Measurements from ENCODE around the gene TASP1.
"Not testable (repeated sequence)": the region's sequence is repeated elsewhere in the genome, so short reads cannot be mapped to it uniquely, and the experiment has no call there.

TASP1 gene

DNA sequence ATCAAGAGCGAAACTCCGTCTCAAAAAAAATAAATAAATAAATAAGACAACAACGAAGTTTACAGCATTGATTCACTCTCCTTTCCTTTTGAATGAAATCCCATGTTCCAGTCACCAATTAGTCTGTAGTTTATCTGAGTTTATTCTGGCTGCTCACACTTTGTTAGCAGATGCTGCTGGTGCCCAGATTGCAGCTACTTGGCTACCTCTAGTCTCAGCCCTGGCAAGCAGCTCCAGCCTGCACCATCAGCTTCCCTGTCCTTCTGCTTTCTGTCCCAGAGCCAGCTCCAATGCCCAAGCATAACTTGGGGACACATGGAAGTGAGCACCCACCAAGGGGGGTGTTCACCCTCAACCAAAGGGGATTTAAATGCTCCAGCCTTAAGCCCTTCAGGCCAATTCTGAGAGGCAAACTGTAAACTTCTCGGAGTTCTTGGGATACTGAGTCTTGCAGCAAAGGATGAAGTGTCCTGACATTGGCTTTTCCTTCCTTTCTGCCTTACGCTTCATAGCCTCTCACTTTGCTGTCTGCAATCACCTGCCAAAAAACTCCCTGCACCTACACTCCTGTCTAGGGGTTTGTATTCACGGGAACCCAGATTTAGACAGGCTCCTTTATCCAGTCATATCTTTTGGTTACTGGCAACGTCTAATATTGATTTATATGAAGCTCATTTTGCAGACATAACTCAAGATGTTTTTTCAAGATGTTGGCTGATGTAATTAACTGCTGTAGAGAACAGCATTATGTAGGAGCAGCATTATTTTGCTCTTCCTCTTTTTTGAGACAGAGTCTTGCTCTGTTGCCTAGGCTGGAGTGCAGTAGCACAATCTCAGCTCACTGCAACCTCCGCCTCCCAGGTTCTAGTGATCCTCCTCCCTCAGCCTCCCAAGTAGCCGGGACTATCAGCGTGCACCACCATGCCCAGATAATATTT lies 9.8 kb upstream of the TASP1 start:
- FAIRE-seq, result no peak

DNA sequence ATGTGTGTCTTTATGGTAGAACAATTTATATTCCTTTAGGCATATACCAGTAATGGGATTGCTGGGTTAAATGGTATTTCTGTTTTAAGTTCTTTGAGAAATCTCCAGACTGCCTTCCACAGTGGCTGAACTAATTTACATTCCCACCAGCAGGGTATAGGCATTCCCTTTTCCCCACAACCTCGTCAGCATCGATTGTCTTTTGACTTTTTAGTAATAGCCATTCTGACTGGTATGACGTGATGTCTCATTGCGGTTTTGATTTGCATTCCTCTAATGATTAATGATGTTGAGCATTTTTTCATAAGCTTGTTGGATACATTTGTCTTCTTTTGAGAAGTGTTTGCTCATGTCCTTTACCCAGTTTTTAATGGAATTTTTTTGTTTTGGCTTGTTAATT lies 5.3 kb upstream of the TASP1 start:
- no peak for FAIRE-seq

DNA sequence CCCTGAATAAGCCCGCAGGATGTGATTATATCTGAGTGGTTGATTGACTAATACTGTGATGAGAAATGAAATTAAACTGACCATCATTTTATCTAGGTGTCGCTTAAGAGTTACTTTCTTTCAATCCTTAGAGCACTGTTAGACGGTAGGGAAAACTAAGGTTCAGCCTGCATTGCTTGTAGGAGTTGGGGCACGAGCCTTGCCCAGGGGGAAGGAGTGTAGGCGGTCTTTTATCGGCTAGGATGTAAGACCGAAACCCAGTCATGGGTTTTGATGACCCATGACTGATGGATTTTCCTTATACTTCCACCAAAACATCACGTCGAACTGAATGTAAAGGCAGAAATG lies 392 bp upstream of the TASP1 start:
- FAIRE-seq, result no peak

DNA sequence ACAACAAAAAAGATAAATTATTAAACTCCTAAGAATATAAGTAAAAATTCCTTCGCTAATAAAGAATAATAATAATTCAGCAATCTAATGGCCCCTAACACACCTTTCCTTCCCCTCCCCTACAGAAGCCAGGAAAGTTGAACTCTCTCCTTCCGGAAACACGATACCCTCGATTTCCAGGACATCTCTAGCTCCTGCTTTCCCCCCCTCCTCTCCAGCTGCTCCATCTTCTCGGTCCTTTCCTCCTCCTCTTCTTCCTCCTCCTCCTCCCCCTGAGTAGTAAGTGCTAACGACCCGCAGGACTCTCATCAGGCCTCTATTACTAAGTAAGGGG lies 603 bp downstream of the TASP1 start:
- FAIRE-seq, result no peak

DNA sequence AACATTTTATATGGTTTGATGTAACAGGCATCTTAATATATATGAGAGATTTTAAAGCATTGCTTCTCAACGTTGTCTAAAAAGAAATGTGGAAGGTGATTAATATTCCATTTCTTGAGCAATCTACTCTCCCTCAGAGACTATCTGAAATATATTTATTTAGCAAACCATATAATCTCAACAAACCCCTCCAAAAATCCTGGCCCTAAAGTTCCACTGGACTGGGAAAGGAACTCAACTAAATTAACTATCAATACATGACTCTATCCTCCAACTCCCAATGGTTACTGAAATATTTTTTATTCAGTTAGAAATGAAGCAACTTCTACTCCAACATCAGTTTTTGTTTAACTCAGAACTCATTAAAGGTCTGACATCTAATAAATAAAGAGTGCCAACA lies 6.3 kb downstream of the TASP1 start:
- no peak for FAIRE-seq

DNA sequence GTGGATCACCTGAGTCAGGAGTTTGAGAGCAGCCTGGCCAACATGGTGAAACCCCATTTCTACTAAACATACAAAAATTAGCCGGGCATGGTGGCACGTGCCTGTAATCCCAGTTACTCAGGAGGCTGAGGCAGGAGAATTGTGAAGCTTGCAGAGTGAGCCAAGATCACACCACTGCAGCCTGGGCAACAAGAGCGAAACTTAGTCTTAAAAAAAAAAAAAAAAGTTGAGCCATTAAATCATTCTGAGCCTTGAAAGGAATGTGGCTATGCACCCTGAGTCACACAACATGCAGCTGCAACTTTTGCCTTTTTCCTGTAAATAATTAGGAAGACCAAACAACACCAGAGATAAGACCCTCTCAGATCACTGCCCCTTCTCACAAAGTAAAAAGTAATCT lies 11.2 kb downstream of the TASP1 start:
- FAIRE-seq, result not testable (repeated sequence)

DNA sequence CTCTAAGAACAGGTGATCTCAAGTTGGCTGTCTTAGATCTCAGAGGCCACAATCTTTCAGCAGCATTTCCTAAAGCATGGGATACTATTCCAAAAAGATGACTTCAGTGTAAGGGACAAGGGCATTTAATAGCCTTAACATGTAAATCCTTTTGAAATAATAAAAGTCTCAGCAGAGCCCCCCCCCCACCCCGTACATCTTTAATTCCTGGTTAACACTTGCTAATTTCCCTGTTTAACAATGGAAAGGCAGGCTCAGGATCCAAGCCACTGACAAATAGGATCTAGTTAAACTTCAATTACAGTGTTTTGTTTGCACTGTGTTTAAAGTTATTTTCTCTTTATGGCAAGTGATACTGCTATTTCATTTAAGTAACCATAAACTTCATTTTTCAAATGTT lies 12.0 kb downstream of the TASP1 start:
- no peak for FAIRE-seq

DNA sequence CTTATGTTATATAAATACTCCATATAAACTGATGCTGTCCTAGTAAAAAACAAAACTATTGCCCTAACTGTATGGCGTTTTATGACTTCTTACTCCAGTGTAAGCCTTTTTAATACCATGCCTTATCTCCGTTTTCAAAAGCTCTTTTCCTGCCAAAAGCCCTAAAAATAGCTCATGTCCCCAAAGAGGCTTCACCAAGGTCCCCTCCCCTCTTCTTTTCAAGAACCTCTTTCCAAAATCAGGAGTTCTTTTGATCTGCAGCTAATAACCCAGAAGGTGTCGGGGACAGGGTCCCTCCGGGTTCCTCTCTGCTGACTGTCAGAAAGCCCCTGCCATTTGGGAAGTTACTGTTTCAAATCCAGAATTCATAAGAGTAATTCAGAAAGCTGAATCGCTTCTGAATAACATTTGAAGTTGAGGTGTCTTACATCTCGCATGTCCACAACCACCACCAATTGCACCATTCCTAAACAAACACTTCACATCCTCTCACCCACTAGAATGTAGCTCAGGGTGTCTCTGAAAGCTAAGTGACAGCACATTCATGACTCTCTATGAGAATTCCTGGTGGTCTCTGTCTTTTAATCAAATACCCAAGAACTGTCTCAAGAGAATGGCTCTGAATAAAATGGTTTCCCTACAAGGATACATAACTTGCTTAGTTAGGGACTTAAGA lies 13.3 kb downstream of the TASP1 start:
- no peak for FAIRE-seq

DNA sequence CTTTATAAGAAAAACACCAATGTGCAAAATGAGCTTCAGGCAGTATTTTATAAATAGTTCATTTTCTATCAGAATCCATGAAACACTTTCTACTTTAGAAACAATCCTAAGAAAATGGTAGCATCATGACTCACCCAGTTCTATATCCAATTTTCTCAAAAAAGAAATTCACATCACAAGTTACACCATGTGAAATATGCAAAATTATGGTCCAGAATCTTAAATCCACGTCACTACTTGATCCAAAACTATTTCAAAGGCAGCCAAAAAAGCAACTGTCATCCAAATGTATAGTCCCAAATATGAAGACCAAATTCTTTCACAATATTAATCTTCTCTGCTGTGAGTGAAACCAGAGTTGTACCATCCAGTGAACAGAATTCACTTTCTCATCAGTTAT lies 19.3 kb downstream of the TASP1 start:
- not testable (repeated sequence) for FAIRE-seq

DNA sequence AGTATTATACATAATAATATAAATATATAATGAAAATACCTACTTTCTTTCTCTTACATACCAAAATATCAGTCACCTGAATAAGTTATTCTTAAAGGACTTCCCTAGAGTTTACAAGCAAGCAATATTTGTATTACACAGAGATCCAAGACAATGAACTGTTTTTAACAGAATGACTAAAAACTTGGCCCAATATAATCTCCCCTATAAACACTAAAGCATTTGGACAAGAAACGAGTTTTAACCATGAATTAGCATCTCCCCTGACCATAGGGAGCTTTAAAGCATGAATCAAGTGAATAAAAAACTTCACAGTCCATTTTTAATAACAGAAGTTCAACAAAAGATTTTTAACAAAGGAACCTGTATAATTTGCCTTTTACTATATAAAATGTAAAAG lies 20.3 kb downstream of the TASP1 start:
- peak; percentile 15 for FAIRE-seq

DNA sequence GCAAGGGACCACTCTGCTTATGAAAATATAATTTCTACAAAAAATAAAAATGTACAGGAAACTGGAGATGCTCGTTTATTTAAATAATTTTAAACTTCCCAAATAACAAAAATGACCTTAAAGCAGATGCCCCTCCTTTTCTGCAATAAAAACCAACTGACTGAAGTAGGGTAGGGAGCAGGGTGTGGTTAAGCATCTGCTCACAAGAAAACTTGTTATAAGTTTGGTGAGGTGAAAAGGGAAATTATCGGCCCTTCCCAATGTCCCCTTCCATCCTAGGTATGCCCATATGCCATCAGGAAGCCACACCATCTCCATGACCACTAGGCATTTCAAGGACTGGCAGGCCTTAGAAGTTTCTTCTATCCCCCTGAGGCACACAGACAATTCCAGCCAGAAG lies 21.1 kb downstream of the TASP1 start:
- FAIRE-seq, result not testable (repeated sequence)

DNA sequence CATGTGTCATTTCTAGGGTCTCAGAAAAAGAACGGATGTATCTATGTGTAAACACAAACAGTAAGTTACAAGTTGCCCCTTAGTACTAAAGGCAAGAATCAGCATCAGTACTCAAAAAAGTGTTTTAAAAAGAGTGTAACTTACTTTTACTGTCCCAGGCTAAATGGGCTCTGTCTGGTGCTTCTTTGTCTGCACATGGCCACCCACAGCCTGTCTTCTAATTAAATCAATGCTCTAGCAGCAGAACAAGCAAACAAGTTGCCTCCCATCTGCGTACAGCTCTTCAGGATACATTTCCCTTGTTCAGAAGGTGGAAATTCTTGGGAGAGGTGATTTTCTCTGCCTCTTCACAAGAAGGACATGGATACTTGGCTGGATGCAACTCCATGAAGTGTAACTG lies 22.0 kb downstream of the TASP1 start:
- not testable (repeated sequence) for FAIRE-seq

DNA sequence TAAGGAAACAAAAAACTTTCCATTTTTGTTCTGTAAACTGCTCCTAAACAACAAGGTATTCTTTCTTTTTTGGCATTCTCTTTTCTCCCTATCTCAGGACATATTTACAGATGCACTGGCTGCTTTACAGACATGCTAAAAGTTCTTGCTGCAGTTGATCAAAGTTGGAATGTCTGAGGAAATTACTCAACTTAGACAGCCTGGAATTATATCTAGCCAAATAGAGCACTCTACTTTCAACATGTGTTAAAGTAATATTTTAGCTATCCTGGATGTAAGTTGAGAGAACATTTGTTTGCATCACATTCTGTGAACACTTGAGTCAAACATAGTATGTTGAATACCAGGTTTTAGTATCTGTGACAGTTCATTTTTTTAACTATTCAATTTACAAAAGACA lies 24.8 kb downstream of the TASP1 start:
- FAIRE-seq, result no peak

DNA sequence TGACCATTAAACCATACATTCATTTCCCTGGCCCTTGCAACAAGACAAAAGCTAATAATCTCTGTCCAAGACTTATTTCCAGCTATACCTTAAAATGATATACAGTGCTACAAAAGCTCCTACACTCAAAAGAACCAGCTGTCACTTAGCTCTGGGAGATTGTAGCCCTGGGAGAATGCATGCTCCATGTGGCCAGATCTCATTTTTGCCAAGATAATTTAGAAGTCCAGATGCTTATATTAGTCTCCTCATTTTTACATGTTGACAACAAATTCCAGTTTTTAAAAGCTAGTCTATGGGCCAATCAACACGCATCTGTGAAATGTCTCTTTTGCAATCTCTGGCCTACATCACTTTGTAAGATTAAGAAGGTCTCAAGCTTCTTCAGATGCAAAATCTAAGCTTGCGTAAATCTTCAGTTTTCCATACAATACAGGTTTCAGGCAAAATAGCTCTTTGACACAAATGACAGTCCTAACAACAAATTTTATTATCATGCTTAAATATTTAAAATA lies 27.1 kb downstream of the TASP1 start:
- no peak for FAIRE-seq

DNA sequence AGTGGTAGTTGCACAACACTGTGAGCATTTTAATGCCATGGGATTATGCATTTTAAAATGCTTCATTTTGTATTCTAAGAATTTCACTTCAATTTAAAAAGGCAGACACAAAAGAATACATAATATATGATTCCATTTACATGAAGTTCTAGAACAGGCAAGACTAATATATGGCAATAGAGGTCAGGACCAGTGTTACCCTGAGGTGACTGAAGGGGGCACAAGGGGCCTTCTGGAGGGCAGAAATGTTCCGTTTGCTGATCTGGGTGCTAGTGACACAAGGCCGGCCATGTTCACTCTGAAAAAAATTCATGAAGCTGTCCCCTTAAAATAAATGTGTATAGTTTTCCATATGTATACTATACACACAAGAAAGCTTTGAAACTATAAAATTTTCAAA lies 28.5 kb downstream of the TASP1 start:
- no peak for FAIRE-seq

DNA sequence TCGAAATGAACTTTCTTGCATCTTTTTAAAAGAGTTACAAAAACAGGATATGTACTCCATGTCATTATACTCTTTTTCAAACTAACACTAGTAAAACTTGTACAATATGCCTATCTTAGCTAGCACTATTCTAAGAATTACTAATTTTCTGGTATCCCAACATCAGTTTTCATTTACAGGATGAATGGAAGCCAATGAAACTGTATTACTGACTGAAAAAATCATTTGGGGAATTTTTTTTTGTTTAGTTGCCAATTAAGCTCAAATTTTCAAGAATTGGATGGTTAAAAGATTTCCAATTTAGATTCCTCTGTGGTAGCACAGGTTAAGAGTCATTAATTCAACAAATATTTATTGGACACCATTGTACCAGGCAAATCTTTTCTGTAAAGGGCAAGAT lies 30.7 kb downstream of the TASP1 start:
- FAIRE-seq, result no peak

DNA sequence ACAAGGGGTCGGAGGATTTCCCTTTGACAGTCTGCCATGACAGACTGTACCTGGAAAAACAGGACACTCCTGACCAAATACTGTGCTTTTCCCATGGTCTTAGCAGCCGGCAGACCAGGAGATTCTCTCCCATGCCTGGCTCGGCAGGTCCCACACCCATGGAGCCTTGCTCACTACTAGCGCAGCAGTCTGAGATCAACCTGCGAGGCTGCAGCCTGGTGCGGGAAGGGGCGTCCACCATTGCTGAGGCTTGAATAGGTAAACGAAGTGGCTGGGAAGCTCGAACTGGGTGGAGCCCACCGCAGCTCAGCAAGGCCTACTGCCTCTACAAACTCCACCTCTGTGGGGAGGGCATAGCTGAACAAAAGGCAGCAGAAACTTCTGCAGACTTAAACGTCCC lies 45.3 kb downstream of the TASP1 start:
- FAIRE-seq, result not testable (repeated sequence)

DNA sequence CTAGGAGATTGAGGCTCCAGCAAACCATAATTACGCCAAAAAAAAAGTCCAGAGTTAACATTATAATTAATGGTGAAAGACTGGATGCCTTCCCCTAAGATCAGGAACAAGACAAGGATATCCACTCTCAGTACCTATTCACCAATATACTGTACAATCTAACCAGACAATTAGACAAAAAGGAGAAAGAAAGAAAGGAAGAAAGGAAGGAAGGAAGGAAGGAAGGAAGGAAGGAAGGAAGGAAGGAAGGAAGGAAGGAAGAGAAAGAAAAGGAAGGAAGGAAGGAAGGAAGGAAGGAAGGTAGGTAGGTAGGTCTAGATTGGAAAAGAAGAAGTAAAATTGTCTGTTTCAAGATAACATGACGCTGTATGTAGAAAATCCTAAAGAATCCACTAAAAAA lies 50.7 kb downstream of the TASP1 start:
- FAIRE-seq, result no peak

DNA sequence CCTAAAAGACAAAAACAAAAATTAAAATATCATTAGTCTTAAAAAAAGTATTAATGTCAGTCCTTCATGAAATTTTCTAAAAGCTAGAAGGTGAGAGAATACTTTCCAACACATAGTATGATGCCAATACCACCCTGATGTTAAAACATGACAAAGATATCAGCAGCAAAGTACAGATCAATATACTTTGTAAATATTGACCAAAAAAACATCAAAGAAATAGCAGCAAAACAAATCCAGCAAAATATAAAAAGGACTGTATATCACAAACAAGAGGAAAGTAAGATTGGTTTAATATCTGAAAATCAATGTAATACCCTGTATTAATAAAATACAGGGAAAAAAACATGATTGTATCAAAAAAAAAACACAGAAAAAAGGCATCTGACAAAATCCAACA lies 51.4 kb downstream of the TASP1 start:
- no peak for FAIRE-seq

DNA sequence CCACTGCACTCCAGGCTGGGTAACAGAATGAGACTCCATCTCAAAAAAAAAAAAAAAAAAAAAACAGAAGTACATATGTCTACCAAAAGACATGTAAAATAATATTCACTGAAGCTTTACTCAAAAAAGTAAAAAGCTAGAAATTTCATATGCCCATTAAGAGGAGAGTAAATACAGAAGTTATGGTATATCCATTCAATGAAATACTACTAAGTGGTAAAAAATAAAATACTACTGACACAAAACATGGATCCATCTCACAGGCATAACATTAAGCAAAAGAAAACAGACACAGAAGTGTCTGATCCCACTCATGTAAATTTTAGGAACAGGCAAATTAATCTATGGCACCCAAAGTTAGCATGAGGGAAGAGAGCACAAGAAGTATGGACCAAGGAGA lies 52.6 kb downstream of the TASP1 start:
- no peak for FAIRE-seq

DNA sequence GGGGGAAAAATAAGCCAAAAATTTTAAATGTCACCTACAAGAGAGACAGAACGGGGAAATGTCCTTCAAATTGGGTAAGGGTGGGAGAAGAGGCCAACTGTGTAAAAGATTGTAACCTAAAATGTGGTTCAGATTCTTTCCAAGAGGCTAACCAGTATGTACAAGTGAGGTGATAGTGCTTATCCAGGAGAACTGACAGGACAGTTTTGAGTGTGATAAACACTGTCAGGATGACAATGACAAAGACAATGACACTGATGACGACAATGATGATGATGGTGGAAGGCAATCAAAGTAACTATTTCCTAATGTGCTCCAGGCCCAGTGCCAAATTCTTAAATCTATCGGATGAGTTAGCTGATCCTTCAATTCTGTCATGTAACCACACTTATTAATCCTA lies 57.3 kb downstream of the TASP1 start:
- FAIRE-seq, result no peak

DNA sequence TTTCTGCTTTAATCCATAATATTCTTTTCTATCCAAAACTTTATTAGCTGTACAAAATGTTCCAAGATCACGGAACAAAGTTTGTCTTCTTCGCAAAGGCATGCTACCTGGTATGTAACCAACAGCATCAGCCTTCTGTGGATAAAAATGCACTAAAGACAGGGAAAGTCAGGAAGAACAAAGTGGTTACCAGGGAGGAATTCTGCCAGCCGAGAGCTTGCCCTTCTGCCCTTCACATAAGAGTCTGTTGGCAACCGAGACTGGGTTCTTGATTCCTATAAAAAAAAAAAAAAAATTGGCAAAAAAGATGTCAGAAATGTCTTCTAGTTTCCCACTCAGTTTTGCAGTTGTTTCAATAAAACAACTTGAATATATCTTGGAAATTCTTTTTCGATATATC lies 58.0 kb downstream of the TASP1 start:
- FAIRE-seq, result no peak

DNA sequence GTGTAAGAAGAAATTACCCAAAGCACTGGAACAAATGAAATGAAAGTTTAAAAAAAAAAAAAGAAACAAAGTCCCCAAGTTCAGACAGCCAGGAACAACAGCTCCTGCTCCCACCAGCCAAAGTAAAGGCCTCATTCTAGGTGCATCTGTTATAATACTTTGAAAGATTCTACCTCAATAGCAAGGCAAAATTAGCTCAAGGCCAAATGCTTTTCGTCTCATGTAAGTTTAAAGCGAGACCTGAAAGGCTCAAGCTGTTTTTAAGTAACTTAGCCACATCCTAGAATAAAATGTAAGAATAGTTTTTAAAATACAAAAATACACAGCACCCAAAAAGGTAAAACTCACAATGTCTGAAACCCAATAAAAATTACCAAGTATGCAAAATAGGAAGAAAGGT lies 64.7 kb downstream of the TASP1 start:
- no peak for FAIRE-seq

DNA sequence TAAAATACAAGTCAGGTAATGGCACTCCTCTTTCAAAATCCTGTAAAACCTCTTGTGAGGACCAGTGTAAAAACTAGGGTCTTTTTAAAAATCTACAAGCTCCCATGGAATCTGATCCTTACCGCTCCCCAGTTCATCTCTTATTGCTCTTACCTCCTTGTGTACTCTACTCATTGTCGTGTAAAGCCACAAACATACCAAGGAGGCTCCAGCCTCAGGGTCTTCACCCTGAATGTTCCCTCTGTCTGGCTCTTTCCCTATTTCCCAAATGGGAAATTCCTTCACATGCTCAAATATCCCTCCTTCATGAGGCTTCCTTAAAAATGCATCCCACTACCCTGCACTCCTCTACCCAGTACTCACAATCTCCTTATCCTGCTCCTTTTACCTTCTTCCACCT lies 67.1 kb downstream of the TASP1 start:
- no peak for FAIRE-seq
